ENCODE measurements around the gene PRRG1.

PRRG1 gene

DNA sequence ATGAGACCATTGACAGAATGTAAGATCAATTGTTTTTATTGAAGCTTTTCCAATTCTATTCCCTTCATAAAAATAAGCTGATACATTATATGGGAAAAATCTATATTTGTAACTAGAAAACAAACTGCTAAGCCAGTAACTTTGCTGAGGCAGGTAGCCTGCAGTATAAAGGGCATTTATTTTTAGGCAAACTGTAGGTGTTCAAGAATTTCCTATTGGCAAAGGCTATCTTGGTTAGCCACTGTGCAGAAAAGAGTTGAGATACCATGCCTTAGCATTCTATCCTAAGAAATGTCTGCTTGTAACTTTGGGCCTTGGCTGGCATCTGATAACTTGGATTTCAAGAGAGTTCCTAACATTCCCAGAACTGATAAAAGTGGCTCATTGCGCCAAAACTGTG lies 18.5 kb upstream of the PRRG1 start:
- TF ChIP-seq TEAD4 (IDR thresholded peaks at IDR 0.05) (no peak), ZBTB7A (IDR thresholded peaks at IDR 0.05; ENCODE audit: low read depth) (no peak)

DNA sequence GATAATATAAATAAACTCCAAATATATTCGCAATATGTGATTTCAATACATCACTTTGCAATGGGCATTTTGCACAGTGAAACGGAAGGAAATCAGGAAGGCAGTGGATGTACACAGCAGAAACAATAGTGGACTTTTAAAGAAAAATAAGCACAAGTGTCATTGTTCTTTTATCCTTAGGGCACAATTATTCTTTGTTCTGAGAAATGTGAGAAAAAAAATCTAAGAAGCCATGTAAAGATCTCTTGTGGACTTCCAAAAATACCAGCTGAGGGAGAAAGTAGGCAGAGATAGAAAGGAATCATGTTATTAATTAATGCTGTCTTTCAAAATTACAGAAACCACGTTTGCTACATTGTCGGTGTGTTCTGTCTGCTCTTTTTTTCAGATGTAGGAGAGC lies 17.6 kb upstream of the PRRG1 start:
- TF ChIP-seq EGR1 (IDR thresholded peaks at IDR 0.05) (no peak), YY1 (IDR thresholded peaks at IDR 0.05; ENCODE audit: low read depth) (no peak), CREB1 (IDR thresholded peaks at IDR 0.05; ENCODE audit: low read depth) (no peak), CEBPB (IDR thresholded peaks at IDR 0.05) (no peak), ZBTB7A (IDR thresholded peaks at IDR 0.05; ENCODE audit: low read depth) (no peak), FOXM1 (IDR thresholded peaks at IDR 0.05; ENCODE audit: borderline replicate concordance, low read depth) (no peak), NFIC (IDR thresholded peaks at IDR 0.05) (no peak), RAD21 (IDR thresholded peaks at IDR 0.05; ENCODE audit: low read depth) (no peak), TEAD4 (IDR thresholded peaks at IDR 0.05) (no peak), EP300 (IDR thresholded peaks at IDR 0.05; ENCODE audit: borderline replicate concordance) (no peak)
- TF ChIP-seq, protein P1, sequence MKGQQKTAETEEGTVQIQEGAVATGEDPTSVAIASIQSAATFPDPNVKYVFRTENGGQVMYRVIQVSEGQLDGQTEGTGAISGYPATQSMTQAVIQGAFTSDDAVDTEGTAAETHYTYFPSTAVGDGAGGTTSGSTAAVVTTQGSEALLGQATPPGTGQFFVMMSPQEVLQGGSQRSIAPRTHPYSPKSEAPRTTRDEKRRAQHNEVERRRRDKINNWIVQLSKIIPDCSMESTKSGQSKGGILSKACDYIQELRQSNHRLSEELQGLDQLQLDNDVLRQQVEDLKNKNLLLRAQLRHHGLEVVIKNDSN (IDR thresholded peaks at IDR 0.05): no peak
- TF ChIP-seq, protein P2, sequence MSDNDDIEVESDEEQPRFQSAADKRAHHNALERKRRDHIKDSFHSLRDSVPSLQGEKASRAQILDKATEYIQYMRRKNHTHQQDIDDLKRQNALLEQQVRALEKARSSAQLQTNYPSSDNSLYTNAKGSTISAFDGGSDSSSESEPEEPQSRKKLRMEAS (IDR thresholded peaks at IDR 0.05): no peak
- TF ChIP-seq, protein P3, sequence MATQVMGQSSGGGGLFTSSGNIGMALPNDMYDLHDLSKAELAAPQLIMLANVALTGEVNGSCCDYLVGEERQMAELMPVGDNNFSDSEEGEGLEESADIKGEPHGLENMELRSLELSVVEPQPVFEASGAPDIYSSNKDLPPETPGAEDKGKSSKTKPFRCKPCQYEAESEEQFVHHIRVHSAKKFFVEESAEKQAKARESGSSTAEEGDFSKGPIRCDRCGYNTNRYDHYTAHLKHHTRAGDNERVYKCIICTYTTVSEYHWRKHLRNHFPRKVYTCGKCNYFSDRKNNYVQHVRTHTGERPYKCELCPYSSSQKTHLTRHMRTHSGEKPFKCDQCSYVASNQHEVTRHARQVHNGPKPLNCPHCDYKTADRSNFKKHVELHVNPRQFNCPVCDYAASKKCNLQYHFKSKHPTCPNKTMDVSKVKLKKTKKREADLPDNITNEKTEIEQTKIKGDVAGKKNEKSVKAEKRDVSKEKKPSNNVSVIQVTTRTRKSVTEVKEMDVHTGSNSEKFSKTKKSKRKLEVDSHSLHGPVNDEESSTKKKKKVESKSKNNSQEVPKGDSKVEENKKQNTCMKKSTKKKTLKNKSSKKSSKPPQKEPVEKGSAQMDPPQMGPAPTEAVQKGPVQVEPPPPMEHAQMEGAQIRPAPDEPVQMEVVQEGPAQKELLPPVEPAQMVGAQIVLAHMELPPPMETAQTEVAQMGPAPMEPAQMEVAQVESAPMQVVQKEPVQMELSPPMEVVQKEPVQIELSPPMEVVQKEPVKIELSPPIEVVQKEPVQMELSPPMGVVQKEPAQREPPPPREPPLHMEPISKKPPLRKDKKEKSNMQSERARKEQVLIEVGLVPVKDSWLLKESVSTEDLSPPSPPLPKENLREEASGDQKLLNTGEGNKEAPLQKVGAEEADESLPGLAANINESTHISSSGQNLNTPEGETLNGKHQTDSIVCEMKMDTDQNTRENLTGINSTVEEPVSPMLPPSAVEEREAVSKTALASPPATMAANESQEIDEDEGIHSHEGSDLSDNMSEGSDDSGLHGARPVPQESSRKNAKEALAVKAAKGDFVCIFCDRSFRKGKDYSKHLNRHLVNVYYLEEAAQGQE (IDR thresholded peaks at IDR 0.05; ENCODE audit: low read depth): no peak

DNA sequence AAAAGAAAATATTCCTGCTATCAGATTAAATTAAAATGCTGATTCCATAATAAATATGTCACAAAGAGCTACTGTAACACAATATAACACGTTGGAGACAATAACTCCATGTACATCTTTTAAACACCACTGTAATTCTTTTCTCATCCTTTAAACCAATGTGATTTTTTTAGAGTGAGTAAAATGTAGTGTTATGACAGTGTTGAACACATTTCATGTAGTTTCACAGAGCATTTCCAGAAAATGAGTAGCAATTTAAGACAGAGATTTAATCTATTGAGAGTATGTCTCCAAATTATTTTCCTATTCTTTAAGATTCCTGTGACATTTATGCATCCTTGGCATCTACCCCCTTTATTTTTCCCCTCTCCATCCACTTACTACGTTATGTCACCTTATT lies 17.1 kb upstream of the PRRG1 start:
- TF ChIP-seq TAF1 (IDR thresholded peaks at IDR 0.05; ENCODE audit: low read depth) (no peak), CREB1 (IDR thresholded peaks at IDR 0.05; ENCODE audit: low read depth) (no peak), TEAD4 (IDR thresholded peaks at IDR 0.05) (no peak), EP300 (IDR thresholded peaks at IDR 0.05; ENCODE audit: borderline replicate concordance) (no peak)
- TF ChIP-seq, protein P2 (IDR thresholded peaks at IDR 0.05): no peak

DNA sequence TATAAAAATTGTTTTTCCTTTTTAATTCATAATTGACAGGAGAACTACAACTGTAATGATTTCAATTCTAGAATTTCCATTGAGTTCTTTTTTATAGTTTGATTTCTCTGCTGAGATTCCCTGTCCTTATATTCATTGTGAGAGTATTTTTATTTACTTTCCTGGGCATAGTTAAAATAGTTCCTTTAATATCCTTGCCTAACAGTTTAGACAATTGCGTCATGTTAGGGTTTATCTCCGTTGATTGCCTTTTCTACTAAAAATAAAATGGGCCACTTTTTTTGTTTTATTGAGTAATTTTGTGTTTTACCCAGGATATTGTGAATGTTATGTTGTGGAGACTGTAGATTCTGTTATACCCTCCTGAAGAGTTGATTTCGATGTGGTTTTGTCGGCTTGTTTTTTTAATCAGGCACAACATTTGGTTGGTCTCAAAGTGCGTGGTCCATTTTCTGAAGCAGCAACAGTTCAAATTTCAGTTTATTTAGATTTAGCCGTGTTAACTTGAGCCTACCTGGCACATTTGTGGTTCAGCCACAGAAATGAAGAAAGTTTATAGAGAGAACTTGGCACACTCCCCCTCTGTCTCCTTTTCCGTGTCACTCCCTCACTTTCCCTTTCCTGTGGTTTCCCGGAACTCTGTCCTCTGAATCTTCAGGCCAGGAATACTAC lies 16.0 kb upstream of the PRRG1 start:
- TF ChIP-seq TCF12 (IDR thresholded peaks at IDR 0.05; ENCODE audit: low read depth) (no peak), TAF1 (IDR thresholded peaks at IDR 0.05; ENCODE audit: low read depth) (no peak), ZBTB7A (IDR thresholded peaks at IDR 0.05; ENCODE audit: low read depth) (no peak), RAD21 (IDR thresholded peaks at IDR 0.05; ENCODE audit: low read depth) (no peak), EP300 (IDR thresholded peaks at IDR 0.05; ENCODE audit: borderline replicate concordance) (no peak), NFIC (IDR thresholded peaks at IDR 0.05) (no peak), TEAD4 (IDR thresholded peaks at IDR 0.05) (no peak), EGR1 (IDR thresholded peaks at IDR 0.05) (no peak), CREB1 (IDR thresholded peaks at IDR 0.05; ENCODE audit: low read depth) (no peak), YY1 (IDR thresholded peaks at IDR 0.05; ENCODE audit: low read depth) (no peak), FOXM1 (IDR thresholded peaks at IDR 0.05; ENCODE audit: borderline replicate concordance, low read depth) (no peak)
- TF ChIP-seq, protein P2 (IDR thresholded peaks at IDR 0.05): no peak
- TF ChIP-seq, protein P1 (IDR thresholded peaks at IDR 0.05): no peak
- TF ChIP-seq, protein P3 (IDR thresholded peaks at IDR 0.05; ENCODE audit: low read depth): no peak

DNA sequence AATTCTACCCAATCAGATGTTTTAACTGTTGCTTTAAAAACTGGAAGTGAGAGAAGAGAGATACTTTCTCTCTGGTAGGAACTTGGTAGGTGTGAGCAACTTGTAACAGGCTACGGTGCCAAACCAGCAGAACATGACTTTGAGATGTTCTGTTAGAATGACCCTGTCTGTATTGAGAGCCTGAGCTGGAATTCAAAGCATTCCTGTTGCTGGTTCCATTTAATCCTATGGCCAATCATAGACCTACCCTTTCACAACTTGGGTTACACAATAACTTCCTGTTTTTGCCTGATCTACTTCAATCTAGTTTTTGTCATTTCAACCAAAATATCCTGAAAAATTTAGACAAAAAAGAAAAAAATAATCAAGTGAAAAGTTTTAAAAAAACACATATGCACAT lies 1.7 kb upstream of the PRRG1 start:
- TF ChIP-seq RAD21 (IDR thresholded peaks at IDR 0.05; ENCODE audit: low read depth) (no peak), TEAD4 (IDR thresholded peaks at IDR 0.05) (peak; percentile 59), ZBTB7A (IDR thresholded peaks at IDR 0.05; ENCODE audit: low read depth) (no peak), TAF1 (IDR thresholded peaks at IDR 0.05; ENCODE audit: low read depth) (no peak), CEBPB (IDR thresholded peaks at IDR 0.05) (peak; percentile 60; the same call in 1 of the 2 replicates), YY1 (IDR thresholded peaks at IDR 0.05; ENCODE audit: low read depth) (no peak)
